OCI-M1 (cell line): ENCODE measurements around the gene TTLL3.
"Not testable (repeated sequence)": the region's sequence is repeated elsewhere in the genome, so short reads cannot be mapped to it uniquely, and the experiment has no call there.

Source experiments
- DNase-seq: peaks from one replicate; lab custom pipeline; 2025; lab: John Stamatoyannopoulos, UW

The TTLL3 gene

GRCh38 chr3:9872067-9872466 lies 62.0 kb downstream of the TTLL3 start:
- DNase-seq, result not testable (repeated sequence)

DNA sequence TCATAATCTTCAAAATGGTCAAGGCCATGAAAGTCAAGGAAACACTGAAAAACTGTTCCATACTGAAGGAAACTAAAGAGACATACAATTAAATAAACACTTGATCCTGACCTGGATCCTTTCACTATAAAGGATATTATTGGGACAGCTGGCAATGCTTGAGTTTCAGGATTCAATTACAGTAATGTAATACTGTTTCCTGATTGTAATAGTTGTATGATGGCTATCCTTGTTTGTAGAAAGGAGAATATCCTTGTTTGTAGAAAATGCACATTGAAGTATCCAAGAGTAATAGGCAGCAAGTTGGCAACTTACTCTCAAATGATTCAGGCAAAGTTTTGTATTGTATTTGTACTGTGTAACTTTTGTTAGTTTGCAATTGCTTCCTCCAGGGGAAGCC lies 65.4 kb downstream of the TTLL3 start:
- DNase-seq, result no peak

GRCh38 chr3:9876255-9876654 lies 66.2 kb downstream of the TTLL3 start:
- DNase-seq, result not testable (repeated sequence)

GRCh38 chr3:9876991-9877390 lies 66.9 kb downstream of the TTLL3 start:
- DNase-seq, result no peak

DNA sequence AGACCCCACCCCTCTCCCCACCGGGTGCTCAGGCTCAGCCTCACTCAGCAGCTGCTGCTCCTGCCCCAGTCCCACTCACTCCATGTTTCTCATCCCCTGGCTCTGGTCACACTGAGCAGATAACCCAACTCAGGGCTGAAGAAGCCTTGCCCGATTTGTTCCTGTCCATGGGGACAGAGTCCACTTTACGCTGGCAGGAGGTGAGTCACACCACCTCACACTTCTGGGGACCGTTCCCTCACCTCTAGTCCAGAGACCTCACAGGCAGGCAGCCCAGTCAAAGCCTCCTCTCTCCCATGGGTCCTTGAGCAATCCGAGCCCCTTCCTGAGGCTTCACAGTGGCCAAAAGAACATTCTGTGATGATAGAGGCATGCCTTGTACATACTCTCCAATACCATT lies 68.6 kb downstream of the TTLL3 start:
- DNase-seq, result no peak

GRCh38 chr3:9879830-9880549 lies 69.9 kb downstream of the TTLL3 start, which contains the start of gene CIDEC:
TSS of gene CIDEC (minus strand) at chr3:9880253. CDS start at chr3:9878486, 1,767 bp downstream.
- DNase-seq, result peak; percentile 31

DNA sequence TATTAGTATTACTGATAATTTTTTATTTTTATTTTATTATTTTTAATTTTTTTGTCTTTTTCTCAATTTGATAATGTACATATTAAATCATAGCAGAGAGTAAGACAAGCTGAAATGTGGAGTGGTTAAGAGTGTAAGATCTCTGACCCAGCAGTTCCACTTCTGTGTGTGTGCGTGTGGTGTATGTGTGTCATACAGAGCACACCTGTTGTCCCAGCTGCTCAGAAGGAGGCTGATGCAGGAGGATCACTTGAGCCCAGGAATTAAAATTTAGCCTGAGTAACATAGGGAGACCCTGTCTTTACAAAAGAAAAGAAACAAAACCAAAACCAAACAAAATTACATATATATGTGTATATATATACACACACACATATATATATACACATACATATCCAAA lies 71.4 kb downstream of the TTLL3 start:
- DNase-seq, result no peak

- no peak for DNase-seq
Measured at GRCh38 chr3:9883706-9884554, 73.9 kb downstream of the TTLL3 start.

- DNase-seq, result peak; percentile 71
Measured at GRCh38 chr3:9884555-9885165, 74.6 kb downstream of the TTLL3 start.
